ENCODE measurements around the gene TSSK3. TPM values are rescaled to one million over a fixed set of nuclear protein-coding genes. Genes with fewer than 3 reads are reported as not detected.

TSSK3 gene
- total RNA-seq, 8 experiments from 2014 or later = 0.92 to 6.9 (median 2.5) TPM

DNA sequence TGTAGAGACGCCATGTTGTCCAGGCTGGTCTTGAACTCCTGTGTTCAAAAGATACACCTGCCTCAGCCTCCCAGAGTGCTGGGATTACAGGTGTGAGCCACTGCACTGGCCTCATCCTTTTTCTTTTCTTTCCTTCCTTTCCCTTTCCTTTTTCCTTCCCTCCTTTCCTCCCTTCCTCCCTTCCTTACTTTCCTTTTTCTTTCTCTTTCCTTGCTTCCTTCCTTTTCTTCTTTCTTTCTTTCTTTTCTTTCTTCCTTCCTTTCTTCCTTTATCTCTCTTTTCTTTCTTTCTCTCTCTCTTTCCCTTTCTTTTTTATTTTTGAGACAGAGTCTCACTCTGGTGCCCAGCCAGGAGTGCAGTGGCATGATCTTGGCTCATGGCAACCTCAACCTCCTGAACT is 5.9 kb upstream of the TSSK3 start:
- Histone ChIP-seq H3K27ac (no peak overlapping the region), H3K4me3 (no peak overlapping the region), H3K4me1 (replicated peaks in 1 of 2) (peaks cover 24 to 26% of the 10 kb centered on the region in 2 donors)
- ATAC-seq (replicated peaks in 6 of 8) = no peak
- WGBS, 10 experiments = 75 to 100% (median 88%) methylated on average over 1 of the region's 1 CpG; no CpG with 5 or more reads in 3 of the 10 experiments
- in situ Hi-C loops (cut with MboI; ENCODE audit: low pct_unique_long_range_greater_than_20kb in 2 of 9, low sequenced_read_pairs in 9 of 9, unreplicated experiment in 9 of 9) = no loop called here

DNA sequence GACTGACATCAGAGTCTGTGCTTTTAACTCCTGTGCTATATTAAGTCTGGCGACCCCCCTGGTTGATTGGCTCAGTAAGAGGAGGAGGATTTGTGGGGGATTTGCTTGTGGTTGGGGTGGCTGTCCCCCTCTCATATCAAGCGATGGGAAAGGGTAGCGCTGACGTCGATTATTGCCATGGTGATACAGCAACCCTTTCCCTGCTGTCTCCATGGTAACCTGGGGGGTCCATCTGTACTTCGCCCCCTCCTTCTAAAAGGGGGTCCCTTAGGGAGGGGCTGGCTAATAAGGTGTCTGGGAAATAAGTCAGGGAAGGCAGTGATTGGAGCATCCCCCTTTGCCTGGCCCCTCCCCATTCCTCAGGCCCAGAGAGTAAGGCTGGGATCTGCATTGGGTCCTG is 4.7 kb upstream of the TSSK3 start:
- H3K4me1 ChIP-seq (replicated peaks in 1 of 2) = peaks cover 30 to 32% of the 10 kb centered on the region in 2 donors
- peak in 5 of 8 experiments; percentile 22 to 45 (median 37) for ATAC-seq (replicated peaks in 6 of 8)
- 0 to 100% (median 45%) methylated on average over 1 to 6 of the region's 6 CpGs; no CpG with 5 or more reads in 3 of the 10 experiments for WGBS, 10 experiments
- H3K4me3 ChIP-seq = no peak overlapping the region
- H3K27ac ChIP-seq = no peak overlapping the region
- in situ Hi-C loops (cut with MboI; ENCODE audit: low pct_unique_long_range_greater_than_20kb in 2 of 9, low sequenced_read_pairs in 9 of 9, unreplicated experiment in 9 of 9) = no loop called here

DNA sequence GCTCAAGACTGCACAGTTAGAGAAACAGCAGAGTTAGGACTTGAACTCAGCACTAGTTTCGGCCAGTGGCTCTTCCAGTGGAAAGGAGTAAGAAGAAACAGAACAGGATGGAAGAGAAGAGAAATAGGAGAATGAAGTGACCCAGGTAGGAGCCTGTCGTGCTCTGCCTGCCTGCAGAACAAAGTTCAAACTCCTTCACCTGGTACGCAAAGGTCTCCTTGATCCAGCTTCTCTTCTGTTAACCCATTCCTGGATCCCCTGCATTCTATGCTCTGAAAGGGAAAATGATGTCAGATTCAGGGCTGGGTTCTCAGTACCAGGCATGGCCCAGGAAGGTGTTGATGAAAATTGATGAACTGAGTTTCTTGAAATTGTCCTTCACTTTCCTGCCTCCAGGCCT is 3.9 kb upstream of the TSSK3 start:
- no peak overlapping the region for H3K27ac ChIP-seq
- 50 to 89% (median 83%) methylated on average over 1 to 3 of the region's 3 CpGs; no CpG with 5 or more reads in 2 of the 10 experiments for WGBS, 10 experiments
- no peak for ATAC-seq (replicated peaks in 6 of 8)
- in situ Hi-C loops (cut with MboI; ENCODE audit: low pct_unique_long_range_greater_than_20kb in 2 of 9, low sequenced_read_pairs in 9 of 9, unreplicated experiment in 9 of 9) = no loop called here
- no peak overlapping the region for H3K4me3 ChIP-seq
- H3K4me1 ChIP-seq (replicated peaks in 1 of 2) = peaks cover 28 to 30% of the 10 kb centered on the region in 2 donors

DNA sequence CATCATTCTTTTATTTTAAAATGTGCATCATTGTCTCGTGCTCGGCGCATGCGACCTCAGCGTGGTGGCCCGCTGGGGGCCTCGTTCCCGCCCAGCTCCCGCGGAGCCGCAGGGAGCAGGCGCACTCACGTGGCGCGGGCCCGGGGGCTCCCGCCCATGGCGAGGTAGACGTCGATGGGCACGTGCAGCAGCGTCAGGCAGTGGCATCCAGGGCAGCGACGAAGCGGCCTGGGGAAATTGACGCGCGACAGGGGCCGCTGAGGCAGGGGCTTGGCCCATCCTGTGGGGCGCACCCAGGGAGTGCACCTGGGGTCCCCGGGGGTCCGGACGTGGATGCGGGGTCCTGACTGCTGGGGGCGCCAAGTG is 1.0 kb upstream of the TSSK3 start:
- H3K27ac ChIP-seq = no peak overlapping the region
- peaks cover 28 to 30% of the 10 kb centered on the region in 2 donors for H3K4me1 ChIP-seq (replicated peaks in 1 of 2)
- in situ Hi-C loops (cut with MboI; ENCODE audit: low pct_unique_long_range_greater_than_20kb in 2 of 9, low sequenced_read_pairs in 9 of 9, unreplicated experiment in 9 of 9) = no loop called here
- 72 to 86% (median 84%) methylated on average over 1 to 13 of the region's 35 CpGs; no CpG with 5 or more reads in 7 of the 10 experiments for WGBS, 10 experiments
- ATAC-seq (replicated peaks in 6 of 8) = peak in 5 of 8 experiments; percentile 1 to 33 (median 6)
- H3K4me3 ChIP-seq = peak overlapping the region in 2 of 5 donors; percentile 25 to 31

DNA sequence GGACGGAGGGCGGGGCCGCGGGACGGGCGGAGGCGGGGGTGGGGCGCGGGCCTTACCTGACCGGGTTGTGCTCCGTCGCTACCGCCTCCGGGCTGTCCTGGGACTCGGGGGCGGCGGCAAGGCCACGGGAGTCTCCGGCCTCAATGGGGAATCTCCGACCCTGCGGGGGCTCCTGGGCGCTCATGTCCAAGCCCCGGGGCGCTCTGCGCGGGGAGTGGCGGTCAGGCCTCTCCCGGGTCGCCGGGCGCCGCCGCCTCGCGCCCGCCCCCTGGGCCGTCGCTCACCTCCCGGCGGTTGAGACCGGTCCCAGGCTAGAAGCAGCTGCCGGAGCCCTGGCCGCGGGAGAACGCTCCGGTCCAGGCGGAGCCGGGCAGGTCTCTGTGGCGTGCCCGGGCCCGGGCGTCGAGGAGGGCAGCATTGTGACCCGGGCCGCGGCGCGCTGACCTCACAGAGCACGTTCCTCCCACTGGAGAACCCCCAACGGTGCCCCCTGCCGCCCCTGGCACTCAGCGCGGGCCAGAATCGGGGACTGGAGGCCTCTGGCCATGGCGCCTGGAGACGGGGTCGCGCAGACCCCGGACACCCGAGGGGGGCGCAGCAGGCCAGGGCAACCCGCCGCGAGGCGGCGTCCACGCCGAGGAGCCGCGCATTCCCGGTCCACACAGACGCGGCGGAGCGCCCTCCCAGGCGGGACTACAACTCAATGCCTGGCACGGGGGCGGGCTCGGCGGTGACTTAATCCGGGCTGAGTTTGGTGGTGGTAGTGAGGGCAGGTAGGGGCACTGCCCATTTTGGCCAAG is 465 bp upstream of the TSSK3 start:
- in situ Hi-C loops (cut with MboI; ENCODE audit: low pct_unique_long_range_greater_than_20kb in 2 of 9, low sequenced_read_pairs in 9 of 9, unreplicated experiment in 9 of 9) = no loop called here
- peak overlapping the region; percentile 8 to 62 for H3K27ac ChIP-seq
- peaks cover 28 to 29% of the 10 kb centered on the region in 2 donors for H3K4me1 ChIP-seq (replicated peaks in 1 of 2)
- WGBS, 10 experiments = 0 to 25% (median 11%) methylated on average over 3 to 17 of the region's 91 CpGs; no CpG with 5 or more reads in 6 of the 10 experiments
- H3K4me3 ChIP-seq = peak overlapping the region; percentile 7 to 31 (median 25)
- peak; percentile 57 to 78 (median 73) for ATAC-seq (replicated peaks in 6 of 8)

DNA sequence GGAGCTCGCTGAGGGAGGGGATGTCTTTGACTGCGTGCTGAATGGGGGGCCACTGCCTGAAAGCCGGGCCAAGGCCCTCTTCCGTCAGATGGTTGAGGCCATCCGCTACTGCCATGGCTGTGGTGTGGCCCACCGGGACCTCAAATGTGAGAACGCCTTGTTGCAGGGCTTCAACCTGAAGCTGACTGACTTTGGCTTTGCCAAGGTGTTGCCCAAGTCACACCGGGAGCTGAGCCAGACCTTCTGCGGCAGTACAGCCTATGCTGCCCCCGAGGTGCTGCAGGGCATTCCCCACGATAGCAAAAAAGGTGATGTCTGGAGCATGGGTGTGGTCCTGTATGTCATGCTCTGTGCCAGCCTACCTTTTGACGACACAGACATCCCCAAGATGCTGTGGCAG is 1.4 kb downstream of the TSSK3 start:
- Histone ChIP-seq H3K4me1 (replicated peaks in 1 of 2) (peaks cover 16 to 18% of the 10 kb centered on the region in 2 donors), H3K4me3 (no peak overlapping the region), H3K27ac (no peak overlapping the region)
- in situ Hi-C loops (cut with MboI; ENCODE audit: low pct_unique_long_range_greater_than_20kb in 2 of 9, low sequenced_read_pairs in 9 of 9, unreplicated experiment in 9 of 9) = no loop called here
- no peak for ATAC-seq (replicated peaks in 6 of 8)
- 96 to 100% (median 100%) methylated on average over 2 to 11 of the region's 12 CpGs; no CpG with 5 or more reads in 5 of the 10 experiments for WGBS, 10 experiments

DNA sequence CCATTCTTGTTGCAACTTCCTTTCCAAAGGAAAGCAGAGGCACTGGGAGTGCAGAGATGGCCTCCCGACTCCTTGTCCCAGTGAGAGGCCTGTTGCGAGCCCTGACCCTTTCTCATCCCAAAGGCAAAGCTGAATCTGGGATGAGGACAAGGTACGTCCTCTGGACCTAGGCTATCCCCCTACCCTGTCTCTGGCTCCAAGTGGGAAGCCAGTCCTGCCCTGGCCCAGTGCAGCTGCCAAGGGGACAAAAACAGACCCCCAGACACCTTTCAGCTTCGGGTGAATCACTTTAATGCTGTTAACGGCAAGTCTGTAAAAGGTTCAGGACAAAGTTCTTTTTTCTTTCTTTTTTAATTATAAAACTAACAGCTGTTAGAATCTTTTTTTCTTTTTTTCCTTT is 2.5 kb downstream of the TSSK3 start:
- in situ Hi-C loops (cut with MboI; ENCODE audit: low pct_unique_long_range_greater_than_20kb in 2 of 9, low sequenced_read_pairs in 9 of 9, unreplicated experiment in 9 of 9) = no loop called here
- no peak overlapping the region for H3K27ac ChIP-seq
- no peak for ATAC-seq (replicated peaks in 6 of 8)
- peaks cover 16 to 18% of the 10 kb centered on the region in 2 donors for H3K4me1 ChIP-seq (replicated peaks in 1 of 2)
- no peak overlapping the region for H3K4me3 ChIP-seq
- WGBS, 10 experiments = 71 to 94% (median 89%) methylated on average over 2 to 5 of the region's 5 CpGs; no CpG with 5 or more reads in 1 of the 10 experiments

DNA sequence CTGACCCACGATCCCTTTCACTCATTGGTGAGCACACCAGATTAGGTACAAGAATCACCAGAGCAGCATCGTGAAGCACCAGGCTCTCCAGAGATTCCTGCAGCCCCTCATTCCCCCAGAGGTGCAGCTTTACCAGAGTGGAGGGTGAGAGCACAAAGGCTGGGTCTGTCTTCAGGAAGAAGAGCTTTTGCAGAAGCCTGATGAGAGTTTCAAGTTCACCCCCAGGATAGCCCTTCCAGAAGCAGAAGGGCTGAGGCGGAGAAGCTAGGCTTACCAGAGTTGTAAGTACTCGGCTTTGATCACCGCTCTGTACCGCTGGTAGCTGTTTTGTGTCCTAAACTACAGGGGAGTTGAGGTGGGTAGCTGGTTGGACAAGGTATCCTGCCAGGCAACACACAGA is 3.1 kb downstream of the TSSK3 start:
- peaks cover 16 to 18% of the 10 kb centered on the region in 2 donors for H3K4me1 ChIP-seq (replicated peaks in 1 of 2)
- in situ Hi-C loops (cut with MboI; ENCODE audit: low pct_unique_long_range_greater_than_20kb in 2 of 9, low sequenced_read_pairs in 9 of 9, unreplicated experiment in 9 of 9) = no loop called here
- H3K4me3 ChIP-seq = no peak overlapping the region
- 85 to 100% (median 98%) methylated on average over 1 to 6 of the region's 6 CpGs; no CpG with 5 or more reads in 3 of the 10 experiments for WGBS, 10 experiments
- H3K27ac ChIP-seq = no peak overlapping the region
- ATAC-seq (replicated peaks in 6 of 8) = no peak

DNA sequence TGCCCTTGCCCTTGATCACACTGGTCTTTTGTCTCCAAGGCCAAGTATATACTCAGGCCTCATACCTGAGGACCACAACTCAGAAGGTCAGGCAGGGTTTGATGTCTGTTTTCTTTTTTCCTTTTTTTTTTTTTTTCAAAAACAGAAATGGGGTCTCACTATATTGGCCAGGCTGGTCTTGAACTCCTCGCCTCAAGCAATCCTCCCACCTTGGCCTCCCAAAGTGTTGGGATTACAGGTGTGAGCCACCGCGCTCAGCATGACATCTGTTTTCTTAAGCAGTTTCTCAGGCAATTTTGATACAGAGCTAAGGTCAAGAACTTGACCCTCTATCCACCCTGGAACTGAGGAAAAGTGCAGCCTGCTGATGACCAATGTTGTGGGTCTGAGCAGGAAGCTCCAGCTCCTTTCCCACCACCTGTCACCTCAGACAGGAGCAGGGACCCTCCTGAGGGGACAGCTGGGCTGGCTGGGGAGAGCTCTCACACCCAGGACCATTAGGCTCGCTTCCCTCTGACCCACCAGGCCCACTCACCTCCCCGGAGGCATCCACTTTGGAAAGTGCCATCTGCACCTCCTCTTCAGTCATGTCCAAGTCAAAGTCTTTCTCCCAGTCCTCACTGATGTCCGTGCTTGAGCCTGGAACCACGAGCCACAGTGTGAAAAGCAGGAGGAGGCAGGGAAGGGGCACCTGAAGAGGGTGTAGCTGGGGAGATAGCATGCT is 5.7 kb downstream of the TSSK3 start:
- no peak for ATAC-seq (replicated peaks in 6 of 8)
- H3K4me3 ChIP-seq = no peak overlapping the region
- no peaks in the 10 kb centered on the region for H3K4me1 ChIP-seq (replicated peaks in 1 of 2)
- in situ Hi-C loops (cut with MboI; ENCODE audit: low pct_unique_long_range_greater_than_20kb in 2 of 9, low sequenced_read_pairs in 9 of 9, unreplicated experiment in 9 of 9) = no loop called here
- H3K27ac ChIP-seq = no peak overlapping the region
- 70 to 100% (median 94%) methylated on average over 1 to 7 of the region's 7 CpGs; no CpG with 5 or more reads in 2 of the 10 experiments for WGBS, 10 experiments

DNA sequence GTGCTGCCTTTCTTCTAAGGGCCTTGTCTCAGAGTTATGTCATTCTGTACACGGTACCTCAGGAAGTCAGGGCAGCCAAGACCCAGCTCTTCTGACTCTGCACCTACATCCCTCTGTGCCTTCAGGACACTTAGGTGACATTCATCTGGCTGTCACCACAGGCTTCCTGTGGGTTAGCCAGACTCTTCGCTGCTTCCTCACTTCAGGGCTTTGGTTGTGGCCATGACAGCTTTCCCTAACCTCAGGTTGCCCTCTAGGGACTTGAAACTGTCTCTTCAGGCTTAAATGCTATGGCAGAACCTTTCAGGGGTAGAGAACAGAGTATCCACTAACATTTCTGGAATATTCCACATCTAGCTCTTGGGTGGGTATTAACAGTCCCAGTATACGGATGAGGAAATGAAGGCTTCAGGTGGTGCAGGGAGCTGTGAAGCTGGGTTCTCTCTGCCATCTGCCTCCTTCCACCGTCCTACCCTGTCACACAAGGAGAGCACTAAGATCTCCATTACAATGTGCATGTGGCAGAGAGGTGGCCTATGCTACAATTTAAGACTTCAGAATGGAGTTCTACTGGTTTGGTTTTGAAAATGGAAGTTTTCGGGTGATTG is 9.9 kb downstream of the TSSK3 start:
- peak in 4 of 8 experiments; percentile 8 to 19 (median 12) for ATAC-seq (replicated peaks in 6 of 8)
- Histone ChIP-seq H3K27ac (no peak overlapping the region), H3K4me3 (no peak overlapping the region), H3K4me1 (replicated peaks in 1 of 2) (no peaks in the 10 kb centered on the region)
- 83 to 100% (median 94%) methylated on average over 1 to 5 of the region's 5 CpGs for WGBS, 10 experiments
- in situ Hi-C loops (cut with MboI; ENCODE audit: low pct_unique_long_range_greater_than_20kb in 2 of 9, low sequenced_read_pairs in 9 of 9, unreplicated experiment in 9 of 9) = no loop called here

DNA sequence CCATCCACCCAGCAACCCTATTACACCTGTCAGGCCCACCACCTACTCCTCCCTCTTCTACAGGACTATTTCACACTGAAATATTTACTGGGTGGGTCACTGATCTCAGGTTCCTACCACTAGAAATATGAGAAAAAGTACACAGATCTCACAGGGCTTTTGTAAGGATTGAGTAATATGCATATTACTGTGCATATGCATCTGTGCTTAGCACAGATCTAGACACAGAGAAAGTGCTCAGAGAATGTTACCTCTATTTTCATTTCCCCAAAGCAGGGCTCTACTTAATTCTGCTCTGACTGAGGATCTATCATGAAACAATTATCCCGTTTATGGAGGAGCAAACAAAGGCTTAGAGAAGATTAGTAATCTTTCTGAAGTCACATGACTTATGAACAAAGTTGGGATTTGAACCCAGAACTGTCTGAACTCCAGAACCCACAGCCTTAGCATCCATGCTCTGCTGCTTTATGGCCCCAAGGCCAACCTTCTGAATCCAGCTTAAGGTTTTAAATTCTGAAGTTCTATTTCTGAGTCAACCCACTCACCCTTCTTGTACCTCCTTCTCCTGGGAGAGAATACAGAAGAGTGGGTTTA is 11.8 kb downstream of the TSSK3 start:
- Histone ChIP-seq H3K27ac (no peak overlapping the region), H3K4me1 (replicated peaks in 1 of 2) (no peaks in the 10 kb centered on the region), H3K4me3 (no peak overlapping the region)
- WGBS, 10 experiments = 13 to 100% (median 64%) methylated on average over 1 of the region's 1 CpG; no CpG with 5 or more reads in 1 of the 10 experiments
- in situ Hi-C loops (cut with MboI; ENCODE audit: low pct_unique_long_range_greater_than_20kb in 2 of 9, low sequenced_read_pairs in 9 of 9, unreplicated experiment in 9 of 9) = no loop called here
- peak in 3 of 8 experiments; percentile 86 to 97 (median 97) for ATAC-seq (replicated peaks in 6 of 8)

DNA sequence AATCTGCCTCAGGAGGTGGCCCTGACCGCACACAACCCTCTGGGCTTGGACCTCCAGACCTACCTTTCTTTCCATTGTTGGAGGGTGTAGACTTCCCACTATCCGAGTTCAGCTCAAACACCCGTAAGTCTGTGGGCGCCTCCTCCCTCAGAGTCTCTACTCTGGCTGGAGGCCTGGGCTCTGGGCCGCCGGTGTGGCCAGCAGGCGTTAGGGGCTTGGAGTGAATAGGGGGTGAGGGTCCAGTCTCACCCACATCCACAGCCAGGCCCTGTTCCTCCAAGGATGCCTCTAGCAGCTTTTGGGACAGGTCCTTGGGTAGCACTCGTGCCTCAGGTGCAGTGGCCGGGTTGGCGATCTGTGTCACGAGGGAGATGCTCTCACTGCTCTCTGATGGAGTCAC is 13.9 kb downstream of the TSSK3 start:
- ATAC-seq (replicated peaks in 6 of 8) = peak in 1 of 8 experiments; percentile 18
- Histone ChIP-seq H3K4me3 (no peak overlapping the region), H3K27ac (no peak overlapping the region), H3K4me1 (replicated peaks in 1 of 2) (no peaks in the 10 kb centered on the region)
- in situ Hi-C loops (cut with MboI; ENCODE audit: low pct_unique_long_range_greater_than_20kb in 2 of 9, low sequenced_read_pairs in 9 of 9, unreplicated experiment in 9 of 9) = no loop called here
- 79 to 100% (median 89%) methylated on average over 1 to 9 of the region's 11 CpGs; no CpG with 5 or more reads in 1 of the 10 experiments for WGBS, 10 experiments
